OCI-LY7 (cell line): Measurements from ENCODE around the gene FBXL17. TPM values are rescaled to one million over a fixed set of nuclear protein-coding genes. Genes with fewer than 3 reads are reported as not detected.

ENCODE experiments used
- BruUV-seq: library from RNA; stranded (reverse); fragments of 400-500 nt; replicated peaks from 2 replicates; lab custom pipeline; 2021; lab: Mats Ljungman, UMichigan
- CTCF ChIA-PET: fragments of 300-600 bp; sonication (Branson Sonifier 250); formaldehyde crosslinking; loops from one replicate; lab custom pipeline; 2022; ENCODE audit warnings: antibody characterized with exemption; ENCODE audit not compliant: unreplicated experiment; lab: Charles Lee
- POLR2A ChIA-PET: fragments of 300-600 bp; sonication (Branson Sonifier 250); formaldehyde crosslinking; loops from one replicate; lab custom pipeline; 2022; ENCODE audit warnings: antibody characterized with exemption; lab: Charles Lee
- DNase-seq: peaks from one replicate; pipeline ENCODE4 v3.0.0-alpha.2; 2015; ENCODE audit warnings: low spot score
- H2AFZ ChIP-seq: fragments of 200-600 bp; sonication (generic), shearing (Covaris generic); 2 replicates; pipeline ENCODE4 v1.6.1; 2014; ENCODE audit warnings: mild to moderate bottlenecking, antibody characterized with exemption, low read length, moderate library complexity
- H3K27ac ChIP-seq: fragments of 200-600 bp; sonication (generic); 2 replicates; pipeline ENCODE4 v1.5.1; 2014; ENCODE audit warnings: mixed run types, low read depth, mild to moderate bottlenecking, moderate library complexity, low read length, inconsistent platforms; ENCODE audit not compliant: poor library complexity, severe bottlenecking
- H3K36me3 ChIP-seq: fragments of 200-600 bp; sonication (generic); 2 replicates; pipeline ENCODE4 v1.6.1; 2014; ENCODE audit warnings: mild to moderate bottlenecking, antibody characterized with exemption, low read length, moderate library complexity, mixed read lengths; ENCODE audit not compliant: insufficient read depth
- H3K4me1 ChIP-seq: fragments of 200-600 bp; sonication (generic); 2 replicates; pipeline ENCODE4 v1.5.1; 2014; ENCODE audit warnings: mild to moderate bottlenecking, low read length; ENCODE audit not compliant: insufficient read depth, poor library complexity, severe bottlenecking
- H3K4me2 ChIP-seq: fragments of 200-600 bp; sonication (generic); 2 replicates; pipeline ENCODE4 v1.6.1; 2014; ENCODE audit warnings: mild to moderate bottlenecking, low read length
- H3K4me3 ChIP-seq: fragments of 200-600 bp; sonication (generic); 2 replicates; pipeline ENCODE4 v1.5.1; 2014; ENCODE audit warnings: mild to moderate bottlenecking, low read depth, low read length; ENCODE audit not compliant: poor library complexity, severe bottlenecking
- H3K79me2 ChIP-seq: fragments of 200-600 bp; sonication (generic); 2 replicates; pipeline ENCODE4 v1.6.1; 2016; ENCODE audit warnings: low read depth, mild to moderate bottlenecking, low read length, moderate library complexity, mixed read lengths; ENCODE audit not compliant: insufficient read depth
- H3K9me2 ChIP-seq: fragments of 200-600 bp; sonication (generic); 2 replicates; pipeline ENCODE4 v1.6.1; 2016; ENCODE audit warnings: mild to moderate bottlenecking, low read length, mixed read lengths; ENCODE audit not compliant: insufficient read depth
- H3K9me3 ChIP-seq: fragments of 200-600 bp; sonication (generic); 2 replicates; pipeline ENCODE4 v1.6.1; 2014; ENCODE audit warnings: mild to moderate bottlenecking, mixed run types, low read length, mixed read lengths
- H4K20me1 ChIP-seq: fragments of 200-600 bp; sonication (generic); 2 replicates; pipeline ENCODE4 v1.6.1; 2014; ENCODE audit warnings: mild to moderate bottlenecking, antibody characterized with exemption, low read length, moderate library complexity, mixed read lengths; ENCODE audit not compliant: insufficient read depth
- CTCF ChIP-seq: fragments of 200-600 bp; sonication (generic); conservative IDR thresholded peaks from 2 replicates; pipeline ENCODE4 v1.5.1; 2014; ENCODE audit warnings: mild to moderate bottlenecking, antibody characterized with exemption, low read length, moderate library complexity, mixed read lengths
- EZH2phosphoT487 ChIP-seq: fragments of 200-600 bp; sonication (generic); IDR thresholded peaks from 2 replicates; pipeline ENCODE4 v1.6.1; 2018; ENCODE audit warnings: low read depth, borderline replicate concordance, mild to moderate bottlenecking, mixed run types, antibody characterized with exemption, low read length, moderate library complexity, mixed read lengths
- intact Hi-C: fragments of 100-400 bp; cut with micrococcal nuclease; formaldehyde crosslinking; loops from one replicate; pipeline ENCODE4 v1.10.0; 2022; ENCODE audit not compliant: unreplicated experiment
- total RNA-seq, 2 experiments: library from RNA; depleted of rRNA in 1 of 2; stranded (reverse); fragments of >200 nt in 1 of 2; shearing (Covaris generic) in 1 of 2; gene quantifications; 2 replicates each; pipeline ENCODE4 v1.2.3, GENCODE V29; 2014 to 2022

FBXL17 gene
- total RNA-seq, 2 experiments from 2014 or later = 10.2 to 21.6 TPM

GRCh38 chr5:107990881-107991810, 390.8 kb downstream of the FBXL17 start:
- H2AFZ ChIP-seq = no peak overlapping the region
- intact Hi-C loops = no loop called here
- no peaks in the 10 kb centered on the region for H3K9me3 ChIP-seq
- no peaks in the 10 kb centered on the region for H3K79me2 ChIP-seq
- no peaks in the 10 kb centered on the region for H3K4me1 ChIP-seq
- TF ChIP-seq EZH2phosphoT487 = no peak
- TF ChIP-seq CTCF = no peak
- CTCF ChIA-PET = no interaction called here
- no peaks in the 10 kb centered on the region for H3K36me3 ChIP-seq
- H4K20me1 ChIP-seq = no peaks in the 10 kb centered on the region; the same call in 1 of the 2 replicates
- no peak overlapping the region for H3K4me3 ChIP-seq
- no TSS peak for BruUV-seq
- H3K4me2 ChIP-seq = no peak overlapping the region
- no peak for DNase-seq
- POLR2A ChIA-PET = interaction anchor here (0.7 to 1.0 kb wide), 3 partner anchors 18 to 81 kb away, joined by 3 to 5 read pairs (median 3); no protein-coding TSS in a partner anchor
- H3K27ac ChIP-seq = no peak overlapping the region
- no peaks in the 10 kb centered on the region for H3K9me2 ChIP-seq

GRCh38 chr5:107985144-107985543, 396.8 kb downstream of the FBXL17 start:
- H3K9me3 ChIP-seq = no peaks in the 10 kb centered on the region
- no TSS peak for BruUV-seq
- H3K9me2 ChIP-seq = no peaks in the 10 kb centered on the region
- H3K4me1 ChIP-seq = no peaks in the 10 kb centered on the region
- no peaks in the 10 kb centered on the region for H3K79me2 ChIP-seq
- no peaks in the 10 kb centered on the region for H3K36me3 ChIP-seq
- no peaks in the 10 kb centered on the region; the same call in 1 of the 2 replicates for H4K20me1 ChIP-seq
- no peak overlapping the region for H2AFZ ChIP-seq
- TF ChIP-seq EZH2phosphoT487 (no peak), CTCF (no peak)
- H3K4me3 ChIP-seq = no peak overlapping the region
- H3K4me2 ChIP-seq = no peak overlapping the region
- no peak for DNase-seq
- ChIA-PET CTCF (no interaction called here), POLR2A (no interaction called here)
- H3K27ac ChIP-seq = no peak overlapping the region
- intact Hi-C loops = no loop called here
